Nephron (organoid): ENCODE measurements around the gene PCNX2.

Experiments
- H3K27ac Mint-ChIP-seq, 3 experiments: 2 replicates each; pipeline ENCODE4 v1.8.0; 2020; ENCODE audit warnings: mixed read lengths in 3 of 3, mild to moderate bottlenecking in 2 of 3, moderate library complexity in 1 of 3
- H3K27me3 Mint-ChIP-seq: 2 replicates; pipeline ENCODE4 v1.8.0; 2021; ENCODE audit warnings: low read depth, mild to moderate bottlenecking, moderate library complexity, mixed read lengths
- H3K36me3 Mint-ChIP-seq: 2 replicates; pipeline ENCODE4 v1.8.0; 2020; ENCODE audit warnings: low read depth, mixed read lengths
- H3K4me1 Mint-ChIP-seq: 2 replicates; pipeline ENCODE4 v1.8.0; 2020; ENCODE audit warnings: mixed read lengths
- H3K4me3 Mint-ChIP-seq, 3 experiments: 2 replicates each; pipeline ENCODE4 v1.8.0; 2020; ENCODE audit warnings: mild to moderate bottlenecking in 3 of 3, mixed read lengths in 3 of 3, moderate library complexity in 2 of 3
- H3K9me3 Mint-ChIP-seq: 2 replicates; pipeline ENCODE4 v1.8.0; 2020; ENCODE audit warnings: mixed read lengths
- CTCF ChIP-seq, 3 experiments: fragments of 200-600 bp; sonication (generic); IDR thresholded peaks; one replicate each; pipeline ENCODE4 v1.5.0; 2021; ENCODE audit warnings: antibody characterized with exemption in 3 of 3; ENCODE audit not compliant: unreplicated experiment in 3 of 3

Gene PCNX2

GRCh38 chr1:232942413-232943294, 352.9 kb downstream of the PCNX2 start:
- H3K9me3 Mint-ChIP-seq, result no peaks in the 10 kb centered on the region
- TF ChIP-seq CTCF (IDR thresholded peaks at IDR 0.05; ENCODE audit: unreplicated experiment in 3 of 3), result no peak
- H3K4me3 Mint-ChIP-seq, result no peak overlapping the region
- H3K27ac Mint-ChIP-seq, result no peak overlapping the region
- H3K36me3 Mint-ChIP-seq, result no peaks in the 10 kb centered on the region
- no peaks in the 10 kb centered on the region for H3K27me3 Mint-ChIP-seq
- H3K4me1 Mint-ChIP-seq, result peaks cover 6% of the 10 kb centered on the region

DNA sequence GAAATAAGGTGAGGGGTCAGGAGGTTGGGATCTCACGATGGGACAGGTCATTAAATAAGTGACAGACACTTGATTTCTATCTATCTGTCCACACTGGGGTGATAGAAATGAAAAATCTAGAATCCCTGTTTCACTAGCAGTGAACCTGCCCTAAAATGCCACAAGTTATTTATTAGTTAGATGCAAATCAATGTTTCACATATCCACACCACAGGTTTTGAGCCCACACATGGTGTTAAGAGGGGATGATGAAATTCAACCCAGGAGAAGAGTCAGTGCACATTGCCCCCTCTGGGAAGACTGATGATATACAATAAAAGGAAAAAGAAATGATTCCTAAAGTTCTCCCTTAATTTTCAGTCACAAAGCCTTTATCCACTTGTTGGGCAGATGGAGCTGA, 355.3 kb downstream of the PCNX2 start:
- no peaks in the 10 kb centered on the region for H3K9me3 Mint-ChIP-seq
- no peak overlapping the region for H3K4me3 Mint-ChIP-seq
- H3K4me1 Mint-ChIP-seq, result peaks cover 6% of the 10 kb centered on the region
- H3K27ac Mint-ChIP-seq, result no peak overlapping the region
- TF ChIP-seq CTCF (IDR thresholded peaks at IDR 0.05; ENCODE audit: unreplicated experiment in 3 of 3), result no peak
- H3K36me3 Mint-ChIP-seq, result no peaks in the 10 kb centered on the region
- H3K27me3 Mint-ChIP-seq, result peaks cover 10% of the 10 kb centered on the region

- Mint-ChIP-seq H3K9me3 (no peaks in the 10 kb centered on the region), H3K4me3 (no peak overlapping the region), H3K36me3 (no peaks in the 10 kb centered on the region), H3K4me1 (peaks cover 6% of the 10 kb centered on the region), H3K27me3 (peaks cover 10% of the 10 kb centered on the region), H3K27ac (no peak overlapping the region)
- no peak for TF ChIP-seq CTCF (IDR thresholded peaks at IDR 0.05; ENCODE audit: unreplicated experiment in 3 of 3)
Observed at GRCh38 chr1:232939748-232940147, 355.8 kb downstream of the PCNX2 start.

GRCh38 chr1:232938926-232939325, 356.6 kb downstream of the PCNX2 start:
- peaks cover 5% of the 10 kb centered on the region for H3K4me1 Mint-ChIP-seq
- H3K36me3 Mint-ChIP-seq, result no peaks in the 10 kb centered on the region
- H3K27me3 Mint-ChIP-seq, result peaks cover 10% of the 10 kb centered on the region
- no peak overlapping the region for H3K27ac Mint-ChIP-seq
- no peaks in the 10 kb centered on the region for H3K9me3 Mint-ChIP-seq
- no peak overlapping the region for H3K4me3 Mint-ChIP-seq
- no peak for TF ChIP-seq CTCF (IDR thresholded peaks at IDR 0.05; ENCODE audit: unreplicated experiment in 3 of 3)

DNA sequence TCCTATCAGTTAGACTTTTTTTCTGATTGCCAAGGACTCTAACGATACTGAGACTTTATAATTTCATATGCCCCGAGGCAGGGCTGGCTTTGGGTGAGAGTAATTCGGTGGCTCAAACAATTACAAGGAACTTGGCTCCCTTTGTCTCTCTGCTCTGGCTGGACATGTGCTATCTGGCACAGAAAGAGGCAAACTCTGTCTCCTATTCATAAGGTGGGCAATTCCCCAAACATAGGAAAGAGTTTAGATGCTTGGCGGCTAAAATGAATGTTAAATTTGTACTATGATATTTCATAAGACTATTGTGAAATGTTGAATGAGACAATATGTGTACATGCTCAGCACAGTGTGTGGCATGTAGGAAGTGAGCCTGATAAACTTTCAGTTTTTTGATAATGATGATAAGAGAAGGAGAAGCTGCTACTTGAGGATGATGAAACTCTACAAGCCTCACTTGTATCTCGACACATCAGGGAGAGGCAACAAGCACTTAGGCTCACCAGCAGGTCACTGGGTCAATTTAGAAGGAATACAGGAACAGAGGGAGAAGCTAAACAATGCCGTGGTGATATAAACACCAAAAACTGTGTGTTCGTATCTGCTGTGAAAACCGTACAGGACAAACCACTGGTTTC, 357.7 kb downstream of the PCNX2 start:
- no peaks in the 10 kb centered on the region for H3K36me3 Mint-ChIP-seq
- TF ChIP-seq CTCF (IDR thresholded peaks at IDR 0.05; ENCODE audit: unreplicated experiment in 3 of 3), result no peak
- H3K9me3 Mint-ChIP-seq, result no peaks in the 10 kb centered on the region
- H3K27me3 Mint-ChIP-seq, result peaks cover 10% of the 10 kb centered on the region
- no peak overlapping the region for H3K27ac Mint-ChIP-seq
- H3K4me1 Mint-ChIP-seq, result no peaks in the 10 kb centered on the region
- no peak overlapping the region for H3K4me3 Mint-ChIP-seq
